GM10847 (cell line): ENCODE measurements around the gene ARF4.
A peak's percentile ranks its signal among the peaks of the same experiment; 100 is the strongest.

Experiments used
- POLR2A ChIP-seq: IDR thresholded peaks from 2 replicates; pipeline ENCODE4 v1.6.1; 2011; ENCODE audit not compliant: insufficient read length; ENCODE audit errors: extremely low read depth

The ARF4 gene

DNA sequence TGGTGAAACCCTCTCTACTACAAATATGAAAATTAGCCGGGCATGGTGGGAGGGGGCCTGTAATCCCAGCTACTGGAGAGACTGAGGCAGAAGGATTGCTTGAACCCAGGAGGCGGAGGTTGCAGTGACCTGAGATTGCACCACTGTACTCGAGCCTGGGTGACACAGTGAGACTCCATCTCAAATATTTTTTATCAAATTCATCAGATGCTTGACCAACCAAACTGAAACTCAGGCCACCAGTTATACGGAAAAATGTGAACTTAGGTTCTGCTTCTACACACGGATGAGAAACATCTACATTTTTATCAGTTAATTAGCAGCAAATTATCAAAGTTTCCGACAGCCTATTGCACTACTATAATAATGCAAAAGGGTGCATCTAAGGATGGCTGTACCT lies 4.8 kb downstream of the ARF4 start:
- TF ChIP-seq POLR2A, result no peak

- no peak for TF ChIP-seq POLR2A
These were observed 9.2 kb downstream of the ARF4 start for GRCh38 chr3:57587905-57588304.

DNA sequence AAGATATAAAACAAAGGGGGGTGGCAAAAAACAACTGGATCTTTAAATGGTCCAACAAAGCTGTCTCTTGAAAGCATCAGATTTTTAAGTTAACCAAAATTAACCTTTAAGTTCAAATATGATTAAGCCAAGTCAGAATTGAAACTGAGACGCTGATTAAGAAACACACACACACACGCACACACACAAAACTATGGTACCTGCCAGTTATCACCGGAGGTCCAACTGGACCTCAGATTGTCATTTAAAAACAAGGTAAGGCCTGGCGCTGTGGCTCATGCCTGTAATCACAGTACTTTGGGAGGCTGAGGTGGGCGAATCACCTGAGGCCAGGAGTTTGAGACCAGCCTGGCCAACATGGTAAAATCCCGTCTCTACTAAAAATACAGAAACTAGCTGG lies 10.4 kb downstream of the ARF4 start:
- no peak for TF ChIP-seq POLR2A

GRCh38 chr3:57583544-57583943 lies 13.6 kb downstream of the ARF4 start:
- no peak for TF ChIP-seq POLR2A

GRCh38 chr3:57582474-57583168 lies 14.5 kb downstream of the ARF4 start:
- no peak for TF ChIP-seq POLR2A

DNA sequence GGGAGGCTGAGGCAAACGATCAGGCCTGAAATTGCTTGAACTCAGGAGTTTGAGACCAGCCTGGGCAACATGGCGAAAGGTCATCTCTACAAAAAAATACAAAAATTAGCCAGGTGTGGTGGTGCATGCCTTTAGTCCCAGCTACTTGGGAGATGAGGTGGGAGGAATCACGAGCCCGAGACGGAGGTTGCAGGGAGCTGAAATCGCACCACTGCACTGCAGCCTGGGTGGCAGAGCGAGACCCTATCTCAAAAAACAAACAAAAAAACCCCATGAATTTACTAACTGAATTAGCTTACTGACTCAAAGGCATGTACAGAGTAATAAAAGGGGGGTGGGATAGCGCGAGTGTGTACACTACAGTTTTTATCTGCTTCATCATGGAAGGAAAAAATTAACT lies 19.3 kb downstream of the ARF4 start:
- TF ChIP-seq POLR2A, result no peak

DNA sequence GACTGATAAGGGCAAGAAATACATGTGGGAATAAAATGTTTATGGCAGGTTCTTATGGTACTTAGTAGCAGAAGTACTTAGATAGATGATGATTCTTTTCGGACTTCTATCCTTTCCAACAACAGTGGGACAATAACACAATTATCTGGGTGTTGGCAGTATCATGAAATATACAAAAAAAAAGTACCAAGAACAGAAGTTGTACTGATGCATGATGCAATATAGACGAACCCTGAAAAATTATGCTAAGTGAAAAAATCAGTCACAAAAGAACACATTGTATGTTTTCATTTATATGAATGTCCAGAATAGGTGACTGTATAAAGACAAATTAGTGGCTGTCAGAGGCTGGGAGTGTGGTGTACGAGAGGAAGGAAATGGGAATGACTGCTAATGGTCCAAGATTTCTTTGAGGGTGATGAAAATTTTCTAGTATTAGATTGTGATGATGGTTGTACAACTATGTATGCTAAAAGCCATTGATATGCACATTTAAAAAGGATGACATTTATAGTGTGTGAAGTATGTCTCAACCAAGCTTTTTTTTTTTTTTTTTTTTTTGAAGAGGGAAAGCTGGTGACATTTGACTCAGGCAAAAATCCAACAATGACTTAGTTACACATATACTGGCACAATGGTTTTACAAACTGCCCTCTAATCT lies 21.0 kb downstream of the ARF4 start:
- TF ChIP-seq POLR2A, result no peak

DNA sequence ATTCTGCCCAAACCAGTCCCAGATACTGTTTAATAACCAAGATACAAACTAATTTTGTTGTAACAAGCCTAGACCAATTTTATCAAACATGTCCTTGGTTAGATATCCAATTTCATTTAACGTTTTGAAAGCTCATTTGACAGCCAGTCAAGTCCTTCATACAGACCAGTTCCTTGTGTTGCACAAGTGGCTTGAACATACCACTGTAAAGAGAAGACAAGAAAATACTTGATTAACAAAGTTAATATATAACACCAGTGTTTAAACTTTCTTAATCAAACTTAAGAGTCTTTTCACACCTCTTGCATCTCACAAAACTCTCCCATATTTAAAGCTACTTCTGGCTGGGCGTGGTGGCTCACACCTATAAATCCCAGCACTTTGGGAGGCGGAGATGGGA lies 25.0 kb downstream of the ARF4 start:
- TF ChIP-seq POLR2A, result no peak

DNA sequence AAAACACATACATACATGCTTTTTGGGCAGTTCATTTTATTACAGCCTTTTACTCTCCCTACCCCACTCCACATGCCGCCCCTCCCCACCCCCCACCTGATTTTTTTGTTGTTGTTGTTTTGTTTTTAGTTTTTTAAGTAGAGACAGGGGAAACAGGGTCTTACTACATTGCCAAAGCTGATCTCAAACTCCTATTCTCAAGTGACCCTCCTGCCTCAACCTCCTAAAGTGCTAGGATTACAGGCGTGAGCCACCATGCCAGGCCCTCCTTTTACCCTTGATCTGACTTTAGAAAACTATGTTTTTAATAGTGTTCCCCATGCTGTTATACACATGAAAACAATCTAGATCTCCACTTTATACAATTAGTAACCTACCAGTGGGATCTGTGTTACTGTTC lies 26.3 kb downstream of the ARF4 start:
- no peak for TF ChIP-seq POLR2A

GRCh38 chr3:57569859-57570450 lies 27.2 kb downstream of the ARF4 start:
- no peak for TF ChIP-seq POLR2A

GRCh38 chr3:57559526-57559925 lies 37.6 kb downstream of the ARF4 start:
- no peak for TF ChIP-seq POLR2A

DNA sequence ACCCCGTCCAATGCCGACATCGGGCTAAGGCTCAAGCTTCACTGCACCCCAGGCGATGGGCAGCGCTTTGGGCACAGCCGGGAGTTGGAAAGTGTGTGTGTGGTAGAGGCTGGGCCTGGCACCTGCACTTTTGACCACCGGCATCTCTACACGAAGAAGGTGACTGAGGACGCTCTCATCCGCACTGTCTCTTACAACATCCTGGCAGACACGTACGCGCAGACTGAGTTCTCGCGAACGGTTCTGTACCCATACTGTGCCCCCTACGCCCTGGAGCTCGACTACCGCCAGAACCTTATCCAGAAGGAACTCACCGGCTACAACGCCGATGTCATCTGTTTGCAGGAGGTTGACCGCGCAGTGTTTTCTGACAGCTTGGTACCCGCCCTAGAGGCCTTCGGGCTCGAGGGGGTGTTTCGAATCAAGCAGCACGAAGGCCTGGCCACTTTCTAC lies 40.0 kb downstream of the ARF4 start:
- TF ChIP-seq POLR2A, result no peak

DNA sequence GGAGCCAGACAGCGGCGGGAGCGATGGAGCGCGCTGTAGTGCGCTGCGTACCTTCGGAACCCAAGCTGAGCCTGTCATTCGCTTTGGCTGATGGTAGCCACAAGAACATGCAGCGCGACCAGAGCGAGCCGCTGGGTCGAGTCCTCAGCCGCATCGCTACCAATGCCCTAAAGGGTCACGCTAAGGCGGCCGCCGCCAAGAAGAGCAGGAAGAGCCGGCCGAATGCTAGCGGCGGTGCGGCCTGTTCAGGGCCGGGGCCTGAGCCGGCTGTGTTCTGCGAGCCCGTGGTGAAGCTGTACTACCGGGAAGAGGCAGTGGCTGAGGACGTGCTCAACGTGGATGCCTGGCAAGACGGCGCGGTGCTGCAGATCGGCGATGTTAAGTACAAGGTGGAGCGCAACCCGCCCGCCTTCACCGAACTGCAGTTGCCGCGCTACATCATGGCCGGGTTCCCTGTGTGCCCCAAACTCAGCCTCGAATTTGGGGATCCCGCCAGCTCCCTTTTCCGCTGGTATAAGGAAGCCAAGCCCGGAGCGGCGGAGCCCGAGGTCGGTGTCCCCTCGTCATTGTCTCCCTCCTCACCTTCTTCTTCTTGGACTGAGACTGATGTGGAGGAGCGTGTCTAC lies 40.6 kb downstream of the ARF4 start:
- TF ChIP-seq POLR2A, result no peak

DNA sequence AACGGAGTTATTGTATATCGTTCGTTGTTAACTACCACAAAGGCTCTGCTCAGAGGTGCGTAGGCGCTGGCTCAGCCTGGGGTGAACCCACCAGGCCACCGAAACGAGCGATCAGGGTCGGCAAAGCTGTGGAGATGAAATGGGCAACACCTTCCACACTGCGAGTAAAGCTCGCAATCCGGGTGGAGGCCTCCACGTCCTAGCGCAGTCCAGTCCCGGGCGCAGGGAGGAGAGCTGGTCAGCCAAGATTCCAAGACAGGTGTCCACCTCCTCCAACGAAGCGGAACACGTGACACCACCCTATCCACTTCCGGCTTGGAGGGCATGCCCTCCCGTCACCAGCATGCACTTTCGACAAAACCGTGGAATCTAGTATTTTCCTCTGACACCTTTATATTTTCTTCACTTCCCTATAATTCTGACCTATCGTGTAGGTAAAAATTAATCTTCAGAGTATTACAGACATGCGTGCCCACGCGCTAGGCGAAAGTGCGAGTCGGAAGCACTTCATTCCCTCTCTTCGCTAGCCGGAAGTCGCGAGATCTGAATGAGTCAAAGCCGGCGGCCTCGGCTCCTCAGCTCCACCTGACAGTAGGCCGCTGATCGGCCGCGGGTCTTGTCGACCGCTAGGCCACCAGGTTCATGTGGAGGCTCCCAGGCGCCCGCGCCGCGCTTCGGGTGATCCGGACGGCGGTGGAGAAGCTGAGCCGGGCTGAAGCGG lies 41.2 kb downstream of the ARF4 start, which contains the start of gene PDE12:
TSS of gene PDE12 (plus strand) at position 537 of the 721 bp plus-strand sequence. CDS start at position 643, 106 bp downstream.
- TF ChIP-seq POLR2A, result peak; percentile 79

DNA sequence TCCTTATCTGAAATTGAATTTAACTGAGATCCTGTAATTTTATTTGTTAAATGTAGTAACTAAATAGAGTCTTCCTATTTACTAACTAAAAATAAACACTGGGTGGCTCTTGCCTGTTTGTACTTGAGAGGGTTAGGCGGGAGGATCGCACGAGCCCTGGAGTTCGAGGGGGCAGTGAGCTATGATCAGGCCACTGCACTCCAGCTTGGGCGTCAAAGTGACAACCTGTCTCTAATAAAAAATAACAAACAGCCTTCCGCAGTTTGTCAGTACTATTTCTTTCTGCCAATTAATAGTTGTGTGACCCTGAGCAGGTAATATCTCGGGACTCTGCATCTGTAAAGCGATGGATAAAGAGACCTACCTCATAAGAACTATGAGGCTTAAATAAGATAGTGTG lies 41.8 kb downstream of the ARF4 start:
- no peak for TF ChIP-seq POLR2A
